Mesothelial cell of epicardium (in vitro differentiated cells): ENCODE results near the gene BNC1. TPM values are rescaled to one million over a fixed set of nuclear protein-coding genes. Genes with fewer than 3 reads are reported as not detected.
"Not testable (repeated sequence)": the region's sequence is repeated elsewhere in the genome, so short reads cannot be mapped to it uniquely, and the experiment has no call there.

Source experiments
- DNase-seq, 2 experiments: peaks; one replicate each; pipeline ENCODE4 v3.0.0; 2021; ENCODE audit warnings: low spot score in 2 of 2; ENCODE audit not compliant: unreplicated experiment in 2 of 2
- H3K27ac Mint-ChIP-seq: 2 replicates; pipeline ENCODE4 v1.8.0; 2021; ENCODE audit warnings: mixed read lengths
- H3K27me3 Mint-ChIP-seq: 2 replicates; pipeline ENCODE4 v1.8.0; 2021; ENCODE audit warnings: low read depth, mixed read lengths
- H3K36me3 Mint-ChIP-seq: 2 replicates; pipeline ENCODE4 v1.8.0; 2021; ENCODE audit warnings: mixed read lengths
- H3K4me1 Mint-ChIP-seq: 2 replicates; pipeline ENCODE4 v1.8.0; 2021; ENCODE audit warnings: mixed read lengths
- H3K4me3 Mint-ChIP-seq: 2 replicates; pipeline ENCODE4 v1.8.0; 2021; ENCODE audit warnings: mild to moderate bottlenecking, moderate library complexity, mixed read lengths
- H3K9me3 Mint-ChIP-seq: 2 replicates; pipeline ENCODE4 v1.8.0; 2021; ENCODE audit warnings: mixed read lengths
- CTCF ChIP-seq: fragments of 200-600 bp; sonication (generic); IDR thresholded peaks from one replicate; pipeline ENCODE4 v1.5.0; 2021; ENCODE audit warnings: antibody characterized with exemption; ENCODE audit not compliant: unreplicated experiment
- total RNA-seq: library from RNA; stranded (reverse); gene quantifications from 3 replicates; pipeline ENCODE4 v1.2.1, GENCODE V29; 2021

Gene BNC1
- total RNA-seq, 1 donor from 2014 or later, result 50.9 TPM

- no peak for DNase-seq
Measured at GRCh38 chr15:83230242-83230641, 54.2 kb downstream of the BNC1 start.

GRCh38 chr15:83225449-83225848 is 59.0 kb downstream of the BNC1 start:
- peaks cover 15% of the 10 kb centered on the region for H3K36me3 Mint-ChIP-seq
- no peak overlapping the region for H3K4me3 Mint-ChIP-seq
- H3K27me3 Mint-ChIP-seq, result no peaks in the 10 kb centered on the region
- H3K4me1 Mint-ChIP-seq, result no peaks in the 10 kb centered on the region
- H3K27ac Mint-ChIP-seq, result no peak overlapping the region
- peaks cover 41% of the 10 kb centered on the region for H3K9me3 Mint-ChIP-seq
- no peak for DNase-seq
- TF ChIP-seq CTCF, result no peak

More at GRCh38 chr15:83230242-83230641, 54.2 kb downstream of the BNC1 start:
- H3K9me3 Mint-ChIP-seq, result peaks cover 20% of the 10 kb centered on the region
- no peaks in the 10 kb centered on the region for H3K27me3 Mint-ChIP-seq
- no peaks in the 10 kb centered on the region for H3K36me3 Mint-ChIP-seq
- no peak for TF ChIP-seq CTCF
- H3K27ac Mint-ChIP-seq, result no peak overlapping the region
- no peaks in the 10 kb centered on the region for H3K4me1 Mint-ChIP-seq
- H3K4me3 Mint-ChIP-seq, result no peak overlapping the region

- not testable (repeated sequence) for H3K4me1 Mint-ChIP-seq, H3K27ac Mint-ChIP-seq, H3K27me3 Mint-ChIP-seq, DNase-seq, H3K4me3 Mint-ChIP-seq
- peaks cover 60% of the 10 kb centered on the region for H3K9me3 Mint-ChIP-seq
- peaks cover 24% of the 10 kb centered on the region for H3K36me3 Mint-ChIP-seq
Measured at GRCh38 chr15:83221781-83222180, 62.7 kb downstream of the BNC1 start.

GRCh38 chr15:83219026-83219425 is 65.4 kb downstream of the BNC1 start:
- H3K4me1 Mint-ChIP-seq, result no peaks in the 10 kb centered on the region
- no peak overlapping the region for H3K4me3 Mint-ChIP-seq
- peaks cover 35% of the 10 kb centered on the region for H3K36me3 Mint-ChIP-seq
- DNase-seq, result no peak
- no peak overlapping the region for H3K27ac Mint-ChIP-seq
- peaks cover 55% of the 10 kb centered on the region for H3K9me3 Mint-ChIP-seq
- H3K27me3 Mint-ChIP-seq, result no peaks in the 10 kb centered on the region
- TF ChIP-seq CTCF, result no peak

- Mint-ChIP-seq H3K27me3 (no peaks in the 10 kb centered on the region), H3K27ac (no peak overlapping the region), H3K9me3 (peaks cover 34% of the 10 kb centered on the region), H3K4me1 (no peaks in the 10 kb centered on the region), H3K36me3 (peaks cover 23% of the 10 kb centered on the region), H3K4me3 (no peak overlapping the region)
- TF ChIP-seq CTCF, result no peak
- DNase-seq, result no peak
Measured at GRCh38 chr15:83215306-83215705, 69.2 kb downstream of the BNC1 start.

- DNase-seq, result peak; percentile 28 to 61
- Mint-ChIP-seq H3K9me3 (peaks cover 6% of the 10 kb centered on the region), H3K27me3 (no peaks in the 10 kb centered on the region), H3K4me1 (peaks cover 9% of the 10 kb centered on the region), H3K4me3 (no peak overlapping the region), H3K36me3 (peaks cover 6% of the 10 kb centered on the region), H3K27ac (no peak overlapping the region)
- no peak for TF ChIP-seq CTCF
Measured at GRCh38 chr15:83210619-83211018, 73.8 kb downstream of the BNC1 start.
